SH-SY5Y (cell line): ENCODE measurements around the gene PLCE1.

Experiments used
- GATA2 ChIP-seq: IDR thresholded peaks from 2 replicates; pipeline ENCODE4 v1.6.1; 2011; ENCODE audit warnings: mild to moderate bottlenecking, low read depth, low read length
- GATA3 ChIP-seq: IDR thresholded peaks from 2 replicates; pipeline ENCODE4 v1.6.1; 2011; ENCODE audit warnings: low read depth, mild to moderate bottlenecking, low read length, moderate library complexity

Gene PLCE1

GRCh38 chr10:94027197-94027596 is 33.5 kb downstream of the PLCE1 start:
- TF ChIP-seq GATA3: no peak
- no peak for TF ChIP-seq GATA2

- TF ChIP-seq GATA3 (no peak), GATA2 (no peak)
These were observed 36.2 kb downstream of the PLCE1 start for GRCh38 chr10:94029955-94030354.

GRCh38 chr10:94035982-94036765 is 42.4 kb downstream of the PLCE1 start:
- no peak for TF ChIP-seq GATA2
- TF ChIP-seq GATA3: no peak

- TF ChIP-seq GATA3 (no peak), GATA2 (no peak)
These were observed 43.0 kb downstream of the PLCE1 start for GRCh38 chr10:94036766-94037033.

- TF ChIP-seq GATA2 (no peak), GATA3 (no peak)
These were observed 43.6 kb downstream of the PLCE1 start for GRCh38 chr10:94037286-94037685.

GRCh38 chr10:94038024-94038423 is 44.3 kb downstream of the PLCE1 start:
- no peak for TF ChIP-seq GATA3
- no peak for TF ChIP-seq GATA2

- TF ChIP-seq GATA2: no peak
- TF ChIP-seq GATA3: no peak
These were observed 47.5 kb downstream of the PLCE1 start for GRCh38 chr10:94041206-94041605.

GRCh38 chr10:94042001-94042833 is 48.5 kb downstream of the PLCE1 start:
- no peak for TF ChIP-seq GATA3
- no peak for TF ChIP-seq GATA2

GRCh38 chr10:94042834-94043175 is 49.1 kb downstream of the PLCE1 start:
- no peak for TF ChIP-seq GATA2
- no peak for TF ChIP-seq GATA3
